Right lobe of liver (tissue), 6 donors: ENCODE results near the gene CDH23. TPM values are rescaled to one million over a fixed set of nuclear protein-coding genes. Genes with fewer than 3 reads are reported as not detected.

Source experiments
- ATAC-seq, 4 donors: fragments of 200-7000 bp; cut with Tn5 transposase; one replicate each; pipeline ENCODE4 v1.9.1; 2020; ENCODE audit warnings: mild to moderate bottlenecking in 4 of 4, moderate library complexity in 4 of 4
- DNase-seq, 3 donors: peaks; one replicate each; pipeline ENCODE4 v3.0.0-alpha.2; 2020
- H3K27ac ChIP-seq, 3 donors: fragments of 200-600 bp; one replicate each; pipeline ENCODE4 v1.8.0; 2022
- H3K27me3 ChIP-seq, 2 donors: fragments of 200-600 bp; one replicate each; pipeline ENCODE4 v1.8.0; 2022
- H3K36me3 ChIP-seq, 4 donors: fragments of 200-600 bp; sonication (generic) in 1 of 4; one replicate each; pipeline versions ENCODE4 v1.5.1 to v1.8.0; 2017 to 2022; ENCODE audit warnings: control low read depth in 1 of 4
- H3K4me1 ChIP-seq, 4 donors: fragments of 200-600 bp; sonication (generic) in 1 of 4; one replicate each; pipeline versions ENCODE4 v1.5.1 to v1.8.0; 2017 to 2022; ENCODE audit warnings: control low read depth in 1 of 4
- H3K4me3 ChIP-seq, 3 donors: fragments of 200-600 bp; one replicate each; pipeline ENCODE4 v1.8.0; 2022
- H3K9me3 ChIP-seq, 4 donors: fragments of 200-600 bp; sonication (generic) in 1 of 4; one replicate each; pipeline versions ENCODE4 v1.5.1 to v1.8.0; 2017 to 2022; ENCODE audit warnings: control low read depth in 1 of 4
- POLR2A ChIP-seq: fragments of 450-650 bp; IDR thresholded peaks from one replicate; pipeline ENCODE4 v1.6.1; 2017; ENCODE audit warnings: antibody characterized with exemption, mild to moderate bottlenecking
- WGBS: methylation state at CpG from one replicate; pipeline ENCODE4 v1.1.6; 2018; ENCODE audit warnings: low coverage, low lambda C conversion rate; ENCODE audit not compliant: insufficient coverage; ENCODE audit errors: missing lambda C conversion rate; 5-methylcytosine and 5-hydroxymethylcytosine counted together
- intact Hi-C, 2 donors: fragments of 100-400 bp; cut with DNase I; formaldehyde crosslinking; loops; one replicate each; pipeline versions ENCODE4 v1.11.2 to v1.14.1; 2022
- total RNA-seq, 6 experiments: library from RNA; depleted of rRNA in 2 of 6; stranded (reverse); fragments of >200 nt in 2 of 6; fragmentation: NEBNext Ultra II Directional in 3 of 6; extraction: Animal tissue kit (Norgen Biotek cat#: 25700) in 3 of 6; gene quantifications; one replicate each; pipeline versions ENCODE4 v1.1.0 to v1.2.4, GENCODE V29; 2016 to 2023
- TF ChIP-seq, protein P1 (sequence below), 4 donors: fragments of 200-600 bp in 3 of 4; fragments of 450-650 bp in 1 of 4; IDR thresholded peaks; one replicate each; pipeline versions ENCODE4 v1.5.1 to v1.8.0; 2016 to 2022; ENCODE audit warnings: antibody characterized with exemption in 4 of 4, mild to moderate bottlenecking in 2 of 4
- donor health status: DM: no; HTN: yes; CAD: no.
- donor health status: DM: no; HTN: no; CAD: no.
- donor health status: DM: no; HTN: no; CAD: no.
- donor health status: DM: no; HTN: yes; CAD: no.
- donor health status: DM: no; HTN: yes; CAD: no.

The CDH23 gene
- total RNA-seq, 6 experiments from 2014 or later, result 3.3 to 19.7 (median 6.3) TPM

DNA sequence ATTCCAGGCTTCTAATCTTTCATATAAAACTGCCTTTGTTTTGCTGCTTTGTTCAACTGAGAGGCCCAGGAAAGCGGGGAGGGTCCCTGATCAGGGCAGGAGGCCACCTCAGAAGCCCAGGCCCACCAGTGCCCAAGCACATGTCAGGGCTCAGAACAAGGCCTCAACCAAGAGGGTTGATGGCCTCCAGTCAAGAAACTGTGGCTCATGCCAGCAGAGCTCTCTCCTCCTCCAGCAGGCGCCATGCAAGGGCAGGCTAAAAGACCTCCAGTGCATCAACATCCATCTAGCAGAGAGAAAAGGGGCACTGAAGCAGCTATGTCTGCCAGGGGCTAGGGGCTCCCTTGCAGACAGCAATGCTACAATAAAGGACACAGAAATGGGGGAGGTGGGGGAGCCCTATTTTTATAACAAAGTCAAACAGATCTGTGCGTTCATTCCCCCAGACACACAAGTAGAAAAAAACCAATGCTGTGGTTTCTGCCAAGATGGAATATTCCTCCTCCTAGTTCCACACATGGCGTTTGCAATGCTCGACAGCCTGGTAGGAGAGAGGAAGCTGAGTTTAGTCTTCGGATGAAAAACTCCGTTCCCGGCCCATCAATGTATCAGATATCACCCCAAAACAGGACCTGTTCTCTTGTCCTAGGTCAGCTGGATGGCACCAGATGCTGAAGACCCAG is 420.4 kb downstream of the CDH23 start:
- intact Hi-C loops, result loop anchor here (10.0 kb wide), 4 partner anchors 78 to 512 kb away; partner anchors contain the start of genes CDH23 (in 1 of the 2) and SLC29A3 (in 1 of the 2)
- Histone ChIP-seq H3K36me3 (peaks cover 4 to 68% (median 44%) of the 10 kb centered on the region in 4 donors), H3K4me3 (no peak overlapping the region), H3K9me3 (no peaks in the 10 kb centered on the region), H3K27ac (no peak overlapping the region), H3K4me1 (no peaks in the 10 kb centered on the region), H3K27me3 (no peaks in the 10 kb centered on the region)
- ATAC-seq, result no peak
- 95% methylated on average over 4 of the region's 8 CpGs for WGBS
- TF ChIP-seq POLR2A, result no peak
- TF ChIP-seq, protein P1, sequence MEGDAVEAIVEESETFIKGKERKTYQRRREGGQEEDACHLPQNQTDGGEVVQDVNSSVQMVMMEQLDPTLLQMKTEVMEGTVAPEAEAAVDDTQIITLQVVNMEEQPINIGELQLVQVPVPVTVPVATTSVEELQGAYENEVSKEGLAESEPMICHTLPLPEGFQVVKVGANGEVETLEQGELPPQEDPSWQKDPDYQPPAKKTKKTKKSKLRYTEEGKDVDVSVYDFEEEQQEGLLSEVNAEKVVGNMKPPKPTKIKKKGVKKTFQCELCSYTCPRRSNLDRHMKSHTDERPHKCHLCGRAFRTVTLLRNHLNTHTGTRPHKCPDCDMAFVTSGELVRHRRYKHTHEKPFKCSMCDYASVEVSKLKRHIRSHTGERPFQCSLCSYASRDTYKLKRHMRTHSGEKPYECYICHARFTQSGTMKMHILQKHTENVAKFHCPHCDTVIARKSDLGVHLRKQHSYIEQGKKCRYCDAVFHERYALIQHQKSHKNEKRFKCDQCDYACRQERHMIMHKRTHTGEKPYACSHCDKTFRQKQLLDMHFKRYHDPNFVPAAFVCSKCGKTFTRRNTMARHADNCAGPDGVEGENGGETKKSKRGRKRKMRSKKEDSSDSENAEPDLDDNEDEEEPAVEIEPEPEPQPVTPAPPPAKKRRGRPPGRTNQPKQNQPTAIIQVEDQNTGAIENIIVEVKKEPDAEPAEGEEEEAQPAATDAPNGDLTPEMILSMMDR (IDR thresholded peaks at IDR 0.05), result no peak
- DNase-seq, result no peak

DNA sequence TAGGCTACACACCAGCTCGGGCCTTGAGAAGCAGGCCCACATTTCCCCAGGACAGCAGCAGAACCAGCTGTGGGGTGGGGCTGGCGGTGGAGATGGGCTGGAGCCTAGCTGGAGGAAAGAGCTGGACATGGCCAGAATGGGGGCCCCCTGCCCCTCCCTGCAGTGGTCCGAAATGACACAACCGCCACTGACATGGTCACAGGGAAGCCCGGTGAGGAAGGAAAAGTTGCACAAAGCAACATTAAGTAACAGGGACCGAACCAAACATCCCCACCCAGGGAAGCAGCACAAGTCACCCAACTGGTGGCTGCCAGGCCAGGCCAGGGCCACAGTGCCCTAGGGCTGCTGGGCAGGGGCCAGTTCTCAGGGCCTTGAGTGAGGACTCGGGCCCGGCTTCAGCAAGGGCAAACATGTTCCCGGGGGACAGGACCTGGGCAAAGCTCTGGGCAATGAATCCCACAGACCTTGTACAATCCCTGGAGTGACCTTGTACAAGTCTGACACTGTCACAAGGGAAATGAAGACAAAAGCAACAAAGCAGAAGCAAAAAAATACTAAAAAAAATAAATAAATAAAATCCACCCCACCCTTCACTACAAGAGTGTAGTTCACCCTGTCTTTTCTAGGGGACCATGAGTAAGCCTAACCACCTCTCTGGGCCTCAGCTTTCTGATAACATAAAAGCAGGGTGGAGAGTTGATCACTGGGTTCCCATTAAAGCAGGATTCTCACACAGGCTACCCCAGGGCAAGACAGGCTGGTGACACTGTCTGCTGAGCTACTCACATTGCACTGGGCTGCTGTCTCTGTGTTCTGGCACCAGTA is 421.3 kb downstream of the CDH23 start:
- Histone ChIP-seq H3K9me3 (no peaks in the 10 kb centered on the region), H3K27me3 (no peaks in the 10 kb centered on the region), H3K4me1 (no peaks in the 10 kb centered on the region), H3K27ac (peak overlapping the region in 1 of 3 donors; percentile 24), H3K36me3 (peaks cover 7 to 77% (median 47%) of the 10 kb centered on the region in 4 donors), H3K4me3 (no peak overlapping the region)
- peak; percentile 28 to 73 (median 54) for ATAC-seq
- peak in 1 of 3 donors; percentile 72 for DNase-seq
- no peak for TF ChIP-seq POLR2A
- TF ChIP-seq, protein P1 (IDR thresholded peaks at IDR 0.05), result no peak
- intact Hi-C loops, result loop anchor here (10.0 kb wide), 4 partner anchors 77 to 513 kb away; partner anchors contain the start of genes CDH23 (in 1 of the 2) and SLC29A3 (in 1 of the 2)
- 36% methylated on average over 2 of the region's 9 CpGs for WGBS

DNA sequence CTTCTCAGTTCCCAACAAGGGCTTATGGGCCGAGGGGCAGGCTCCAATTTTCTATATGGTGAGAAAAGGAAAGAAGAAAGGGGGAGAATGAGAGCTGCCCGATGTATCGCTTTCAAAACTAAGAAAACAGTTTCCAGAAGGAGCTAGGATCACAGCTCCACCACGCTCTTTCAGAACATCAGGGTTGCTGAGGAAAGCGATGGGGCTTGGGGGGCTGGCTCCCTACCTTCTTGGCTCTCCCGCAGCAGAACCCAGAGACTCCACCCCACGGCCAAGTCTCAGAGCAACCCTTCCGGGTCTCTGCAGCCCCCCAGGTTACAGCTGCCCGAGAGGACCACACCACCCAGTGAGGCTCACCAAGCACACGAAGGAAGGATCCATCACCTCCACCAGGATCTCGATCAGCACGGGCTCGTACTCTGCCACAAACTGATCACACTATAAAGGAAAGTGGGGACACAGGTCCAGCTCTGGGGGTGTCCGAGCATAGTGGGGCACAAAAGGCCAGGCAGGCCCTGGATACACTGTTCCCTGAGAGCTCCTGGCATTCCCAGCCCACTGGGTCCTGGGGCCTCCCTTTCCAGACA is 422.0 kb downstream of the CDH23 start:
- H3K27ac ChIP-seq, result peak overlapping the region in 1 of 3 donors; percentile 24
- intact Hi-C loops, result loop anchor here (10.0 kb wide), 4 partner anchors 76 to 514 kb away; partner anchors contain the start of genes CDH23 (in 1 of the 2) and SLC29A3 (in 1 of the 2)

DNA sequence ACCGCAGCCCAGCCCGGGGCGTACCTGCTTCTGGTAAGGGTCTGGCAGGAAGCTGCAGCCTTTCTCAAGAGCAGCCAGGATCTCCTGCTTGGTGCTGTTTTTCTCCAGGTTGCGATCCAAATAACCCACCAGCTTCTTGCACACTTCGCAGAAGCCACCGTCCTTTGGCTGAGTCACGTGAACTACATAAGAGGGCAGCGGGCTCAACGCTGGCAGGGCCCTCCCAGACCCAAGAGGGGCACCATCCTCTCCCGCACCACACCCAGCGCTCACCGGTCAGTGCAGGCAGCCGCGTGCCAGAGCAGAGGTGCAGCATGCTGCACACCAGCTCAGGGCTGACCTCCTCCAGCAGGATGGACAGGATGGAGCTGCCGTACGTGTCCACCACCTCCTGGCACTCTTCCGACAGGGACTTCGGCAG is 422.7 kb downstream of the CDH23 start:
- H3K36me3 ChIP-seq, result peaks cover 10 to 91% (median 59%) of the 10 kb centered on the region in 4 donors
- H3K4me3 ChIP-seq, result no peak overlapping the region
- no peak for ATAC-seq
- intact Hi-C loops, result loop anchor here (10.0 kb wide), 4 partner anchors 75 to 515 kb away; partner anchors contain the start of genes CDH23 (in 1 of the 2) and SLC29A3 (in 1 of the 2)
- H3K4me1 ChIP-seq, result no peaks in the 10 kb centered on the region
- H3K27me3 ChIP-seq, result no peaks in the 10 kb centered on the region
- DNase-seq, result no peak
- TF ChIP-seq POLR2A, result no peak
- TF ChIP-seq, protein P1 (IDR thresholded peaks at IDR 0.05), result no peak
- H3K9me3 ChIP-seq, result no peaks in the 10 kb centered on the region
- WGBS, result 93% methylated on average over 7 of the region's 18 CpGs
- no peak overlapping the region for H3K27ac ChIP-seq

More for the DNA sequence above, 422.0 kb downstream of the CDH23 start:
- no peaks in the 10 kb centered on the region for H3K27me3 ChIP-seq
- ATAC-seq (no peak), DNase-seq (no peak)
- TF ChIP-seq, protein P1 (IDR thresholded peaks at IDR 0.05), result no peak
- no peak for TF ChIP-seq POLR2A
- WGBS, result 100% methylated on average over 3 of the region's 14 CpGs
- no peaks in the 10 kb centered on the region for H3K9me3 ChIP-seq
- H3K4me3 ChIP-seq, result no peak overlapping the region
- H3K4me1 ChIP-seq, result no peaks in the 10 kb centered on the region
- H3K36me3 ChIP-seq, result peaks cover 10 to 84% (median 52%) of the 10 kb centered on the region in 4 donors
